Aorta (tissue), 5 donors: ENCODE results near the gene AGFG1. TPM values are rescaled to one million over a fixed set of nuclear protein-coding genes. Genes with fewer than 3 reads are reported as not detected.
"Not testable (repeated sequence)": the region's sequence is repeated elsewhere in the genome, so short reads cannot be mapped to it uniquely, and the experiment has no call there.

ENCODE experiments used
- ATAC-seq: fragments of 200-7000 bp; cut with Tn5 transposase; one replicate; pipeline ENCODE4 v1.9.1; 2022; ENCODE audit warnings: moderate library complexity; ENCODE audit not compliant: low FRiP score
- DNase-seq, 2 donors: peaks; one replicate each; pipeline ENCODE4 v3.0.0-alpha.2; 2020
- H3K27ac ChIP-seq, 2 donors: one replicate each; pipeline ENCODE4 v1.5.1; 2013; ENCODE audit warnings: low read length in 2 of 2, mild to moderate bottlenecking in 2 of 2, moderate library complexity in 2 of 2, control low read depth in 1 of 2, inconsistent platforms in 1 of 2, low read depth in 1 of 2
- H3K27me3 ChIP-seq, 2 donors: one replicate each; pipeline ENCODE4 v1.6.1; 2013; ENCODE audit warnings: control low read depth in 1 of 2, low read length in 1 of 2, mild to moderate bottlenecking in 1 of 2, moderate library complexity in 1 of 2; ENCODE audit not compliant: insufficient read depth in 2 of 2, control insufficient read depth in 1 of 2
- H3K36me3 ChIP-seq, 2 donors: one replicate each; pipeline ENCODE4 v1.6.1; 2013; ENCODE audit warnings: control low read depth in 1 of 2, low read length in 1 of 2, mild to moderate bottlenecking in 1 of 2; ENCODE audit not compliant: insufficient read depth in 2 of 2, control insufficient read depth in 1 of 2
- H3K4me1 ChIP-seq, 2 donors: one replicate each; pipeline ENCODE4 v1.6.1; 2013; ENCODE audit warnings: low read length in 2 of 2, control low read depth in 1 of 2, mild to moderate bottlenecking in 1 of 2, moderate library complexity in 1 of 2; ENCODE audit not compliant: insufficient read depth in 2 of 2, control insufficient read depth in 1 of 2
- H3K4me3 ChIP-seq, 2 donors: one replicate each; pipeline ENCODE4 v1.5.1; 2013; ENCODE audit warnings: low read length in 2 of 2, control low read depth in 1 of 2, mild to moderate bottlenecking in 1 of 2
- H3K9me3 ChIP-seq: one replicate; pipeline ENCODE4 v1.6.1; 2013; ENCODE audit warnings: mild to moderate bottlenecking, low read length; ENCODE audit not compliant: control insufficient read depth
- WGBS, 2 donors: extraction: QIAGEN DNeasy Blood & Tissue Kit; methylation state at CpG; one replicate each; pipeline ENCODE4 v1.1.7; 2013; 5-methylcytosine and 5-hydroxymethylcytosine counted together
- intact Hi-C, 2 donors: fragments of 100-400 bp; cut with DNase I; formaldehyde crosslinking; loops; one replicate each; pipeline versions ENCODE4 v1.14.2 to v1.15.0; 2022
- polyA plus RNA-seq, 2 donors: library from polyadenylated mRNA; stranded (reverse); fragments of 200-250 nt; gene quantifications; one replicate each; pipeline ENCODE4 v1.2.3, GENCODE V29; 2013
- total RNA-seq, 2 donors: library from RNA; stranded (reverse); fragmentation: NEBNext Ultra II Directional; extraction: Animal tissue kit (Norgen Biotek cat#: 25700); gene quantifications; one replicate each; pipeline ENCODE4 v1.2.1, GENCODE V29; 2021
- donor health status: healthy with polysubstance abuse.
- donor health status: Bipolar disorder and iron deficiency.
- donor health status: DM: no; HTN: no; CAD: no.
- donor health status: DM: no; HTN: no; CAD: no.
- donor health status: DM: yes; HTN: yes; CAD: no.

Gene AGFG1
- total and polyA plus RNA-seq, 4 donors = 27.0 to 82.9 (median 56.0) TPM

- intact Hi-C loops = no loop called here
- no peak for ATAC-seq
- H3K4me1 ChIP-seq = no peaks in the 10 kb centered on the region
- H3K9me3 ChIP-seq = no peaks in the 10 kb centered on the region
- H3K27me3 ChIP-seq = no peaks in the 10 kb centered on the region
- DNase-seq = no peak
- no peak overlapping the region for H3K27ac ChIP-seq
- 21 to 41% methylated on average over 1 of the region's 1 CpG for WGBS, 2 donors
- no peak overlapping the region for H3K4me3 ChIP-seq
- peaks cover under 1 to 2% of the 10 kb centered on the region in 2 donors for H3K36me3 ChIP-seq
These were observed 56.8 kb downstream of the AGFG1 start for GRCh38 chr2:227528803-227529202.

GRCh38 chr2:227529871-227530270 is 57.9 kb downstream of the AGFG1 start:
- WGBS, 2 donors = 97 to 98% methylated on average over 2 of the region's 2 CpGs
- no peak overlapping the region for H3K4me3 ChIP-seq
- no peaks in the 10 kb centered on the region for H3K27me3 ChIP-seq
- intact Hi-C loops = no loop called here
- no peak for DNase-seq
- ATAC-seq = no peak
- H3K4me1 ChIP-seq = no peaks in the 10 kb centered on the region
- no peaks in the 10 kb centered on the region for H3K9me3 ChIP-seq
- peaks cover 0 to 3% of the 10 kb centered on the region in 2 donors for H3K36me3 ChIP-seq
- H3K27ac ChIP-seq = no peak overlapping the region

GRCh38 chr2:227534714-227535113 is 62.8 kb downstream of the AGFG1 start:
- ATAC-seq (no peak), DNase-seq (no peak)
- no peak overlapping the region for H3K4me3 ChIP-seq
- H3K27me3 ChIP-seq = no peaks in the 10 kb centered on the region
- H3K9me3 ChIP-seq = no peaks in the 10 kb centered on the region
- intact Hi-C loops = no loop called here
- peaks cover 0 to 6% of the 10 kb centered on the region in 2 donors for H3K36me3 ChIP-seq
- H3K4me1 ChIP-seq = no peaks in the 10 kb centered on the region
- H3K27ac ChIP-seq = no peak overlapping the region
- WGBS, 2 donors = 94 to 95% methylated on average over 3 of the region's 3 CpGs

- Histone ChIP-seq H3K36me3 (peaks cover 0 to 6% of the 10 kb centered on the region in 2 donors), H3K4me3 (no peak overlapping the region), H3K4me1 (no peaks in the 10 kb centered on the region), H3K27ac (no peak overlapping the region), H3K9me3 (no peaks in the 10 kb centered on the region), H3K27me3 (no peaks in the 10 kb centered on the region)
- WGBS, 2 donors = 52 to 60% methylated on average over 2 of the region's 2 CpGs
- intact Hi-C loops = no loop called here
- ATAC-seq (no peak), DNase-seq (no peak)
These were observed 64.5 kb downstream of the AGFG1 start for GRCh38 chr2:227536445-227536844.

- Histone ChIP-seq H3K36me3 (peaks cover 0 to 2% of the 10 kb centered on the region in 2 donors), H3K4me3 (no peak overlapping the region), H3K27ac (no peak overlapping the region), H3K27me3 (no peaks in the 10 kb centered on the region), H3K9me3 (no peaks in the 10 kb centered on the region), H3K4me1 (no peaks in the 10 kb centered on the region)
- 97% methylated on average over 8 of the region's 8 CpGs for WGBS, 2 donors
- ATAC-seq (no peak), DNase-seq (no peak)
- intact Hi-C loops = no loop called here
These were observed 67.6 kb downstream of the AGFG1 start for GRCh38 chr2:227539465-227539956.

GRCh38 chr2:227540352-227540751 is 68.4 kb downstream of the AGFG1 start:
- H3K27ac ChIP-seq, H3K4me1 ChIP-seq, H3K36me3 ChIP-seq, ATAC-seq, H3K9me3 ChIP-seq, intact Hi-C loops, H3K27me3 ChIP-seq, H3K4me3 ChIP-seq, DNase-seq: not testable (repeated sequence)
- 92 to 95% methylated on average over 9 of the region's 9 CpGs for WGBS, 2 donors

GRCh38 chr2:227545990-227546389 is 74.0 kb downstream of the AGFG1 start:
- intact Hi-C loops = no loop called here
- Histone ChIP-seq H3K27me3 (no peaks in the 10 kb centered on the region), H3K36me3 (no peaks in the 10 kb centered on the region), H3K4me3 (no peak overlapping the region), H3K27ac (no peak overlapping the region), H3K9me3 (no peaks in the 10 kb centered on the region), H3K4me1 (no peaks in the 10 kb centered on the region)
- DNase-seq (peak in 1 of 2 donors; percentile 75), ATAC-seq (no peak)
- WGBS, 2 donors = 94 to 97% methylated on average over 11 of the region's 11 CpGs

GRCh38 chr2:227551836-227552235 is 79.9 kb downstream of the AGFG1 start:
- Histone ChIP-seq H3K27ac (no peak overlapping the region), H3K36me3 (peaks cover 0 to 2% of the 10 kb centered on the region in 2 donors), H3K4me3 (no peak overlapping the region), H3K9me3 (no peaks in the 10 kb centered on the region), H3K27me3 (no peaks in the 10 kb centered on the region), H3K4me1 (no peaks in the 10 kb centered on the region)
- no peak for ATAC-seq
- intact Hi-C loops = no loop called here
- no peak for DNase-seq
- 83 to 86% methylated on average over 3 of the region's 3 CpGs for WGBS, 2 donors

GRCh38 chr2:227562581-227562980 is 90.6 kb downstream of the AGFG1 start:
- no peak for ATAC-seq

More at GRCh38 chr2:227562581-227562980, 90.6 kb downstream of the AGFG1 start:
- intact Hi-C loops = no loop called here
- Histone ChIP-seq H3K27ac (no peak overlapping the region), H3K9me3 (no peaks in the 10 kb centered on the region), H3K36me3 (peaks cover 0 to 4% of the 10 kb centered on the region in 2 donors), H3K27me3 (no peaks in the 10 kb centered on the region), H3K4me1 (no peaks in the 10 kb centered on the region), H3K4me3 (no peak overlapping the region)
- DNase-seq = no peak
